GM23338 (cell line): ENCODE results near the gene GATA1. TPM values are rescaled to one million over a fixed set of nuclear protein-coding genes. Genes with fewer than 3 reads are reported as not detected.

Source experiments
- CREB1 ChIP-seq: fragments of 250-450 bp; sonication (Bioruptor Pico); IDR thresholded peaks from 2 replicates; pipeline ENCODE4 v1.5.0; 2020; ENCODE audit warnings: low read depth, mild to moderate bottlenecking, moderate library complexity
- CTCF ChIP-seq, 2 experiments: fragments of 200-600 bp in 1 of 2; sonication (generic) in 1 of 2; conservative IDR thresholded peaks; 2 replicates each; pipeline versions ENCODE4 v1.5.1 to v1.6.1; 2016 to 2017; ENCODE audit warnings: antibody characterized with exemption in 2 of 2, low read depth in 2 of 2, mild to moderate bottlenecking in 2 of 2, moderate library complexity in 1 of 2
- EZH2 ChIP-seq: fragments of 200-600 bp; sonication (generic); IDR thresholded peaks from one replicate; pipeline ENCODE4 v1.8.0; 2017; ENCODE audit warnings: antibody characterized with exemption, mild to moderate bottlenecking, low read depth; ENCODE audit not compliant: unreplicated experiment
- EZH2phosphoT487 ChIP-seq: fragments of 200-600 bp; sonication (generic); IDR thresholded peaks from one replicate; pipeline ENCODE4 v1.8.1; 2018; ENCODE audit warnings: antibody characterized with exemption; ENCODE audit not compliant: unreplicated experiment
- JUNB ChIP-seq: IDR thresholded peaks from one replicate; pipeline ENCODE4 v1.6.1; 2016; ENCODE audit warnings: antibody characterized with exemption; ENCODE audit not compliant: unreplicated experiment
- NANOG ChIP-seq: IDR thresholded peaks from 2 replicates; pipeline ENCODE4 v1.6.1; 2016; ENCODE audit warnings: antibody characterized with exemption, borderline replicate concordance
- POLR2AphosphoS5 ChIP-seq: IDR thresholded peaks from 2 replicates; pipeline ENCODE4 v1.6.1; 2016; ENCODE audit warnings: antibody characterized with exemption, low read depth
- polyA plus RNA-seq: library from polyadenylated mRNA; unstranded; fragments of >200 nt; fragmentation: Nextera tagmentation; extraction: Ambion mirVana; gene quantifications from 2 replicates; pipeline ENCODE4 v1.2.1, GENCODE V29; 2016
- total RNA-seq: library from RNA; depleted of rRNA; stranded (reverse); fragments of >200 nt; shearing (Covaris generic); gene quantifications from 2 replicates; pipeline ENCODE4 v1.2.3, GENCODE V29; 2014
- TF ChIP-seq, protein P1 (sequence below): fragments of 250-450 bp; sonication (Bioruptor Pico); IDR thresholded peaks from 2 replicates; pipeline ENCODE4 v1.5.0; 2020; ENCODE audit warnings: mild to moderate bottlenecking, moderate library complexity
- TF ChIP-seq, protein P2 (sequence below): IDR thresholded peaks from one replicate; pipeline ENCODE4 v1.6.1; 2018; ENCODE audit warnings: antibody characterized with exemption; ENCODE audit not compliant: unreplicated experiment
- TF ChIP-seq, protein P3 (sequence below): IDR thresholded peaks from 2 replicates; pipeline ENCODE4 v1.6.1; 2016; ENCODE audit warnings: antibody characterized with exemption

Gene GATA1
- total and polyA plus RNA-seq, 2 experiments from 2014 or later: not detected

DNA sequence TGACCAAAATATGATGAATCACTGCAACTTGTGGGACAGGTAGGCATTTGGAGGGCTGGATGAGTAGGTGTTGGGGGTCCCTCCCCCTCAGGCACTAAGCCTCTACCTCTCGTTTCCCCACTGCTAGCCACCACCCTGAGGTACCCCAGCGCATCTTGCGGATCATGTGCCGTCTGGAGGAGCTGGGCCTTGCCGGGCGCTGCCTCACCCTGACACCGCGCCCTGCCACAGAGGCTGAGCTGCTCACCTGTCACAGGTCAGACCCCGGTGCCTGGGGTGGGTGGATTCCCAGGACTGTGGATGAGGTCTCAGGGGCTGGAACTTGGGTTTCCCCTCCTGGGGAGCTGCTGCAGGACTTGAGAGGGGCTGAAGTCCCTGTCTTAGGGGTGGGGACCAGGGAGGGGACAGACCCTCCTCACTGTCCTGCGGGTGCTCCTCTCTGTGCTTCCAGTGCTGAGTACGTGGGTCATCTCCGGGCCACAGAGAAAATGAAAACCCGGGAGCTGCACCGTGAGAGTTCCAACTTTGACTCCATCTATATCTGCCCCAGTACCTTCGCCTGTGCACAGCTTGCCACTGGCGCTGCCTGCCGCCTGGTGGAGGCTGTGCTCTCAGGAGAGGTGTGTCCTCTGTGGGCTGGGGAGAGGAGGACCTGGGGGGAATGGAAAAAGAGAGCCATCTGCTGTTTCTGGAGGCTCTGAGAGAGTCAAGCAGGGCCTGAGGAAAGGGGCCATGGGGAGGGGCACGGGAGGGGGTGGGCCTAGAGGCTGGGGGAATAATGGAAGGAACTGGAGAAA lies 29.8 kb downstream of the GATA1 start (continued):
- TF ChIP-seq, protein P1, sequence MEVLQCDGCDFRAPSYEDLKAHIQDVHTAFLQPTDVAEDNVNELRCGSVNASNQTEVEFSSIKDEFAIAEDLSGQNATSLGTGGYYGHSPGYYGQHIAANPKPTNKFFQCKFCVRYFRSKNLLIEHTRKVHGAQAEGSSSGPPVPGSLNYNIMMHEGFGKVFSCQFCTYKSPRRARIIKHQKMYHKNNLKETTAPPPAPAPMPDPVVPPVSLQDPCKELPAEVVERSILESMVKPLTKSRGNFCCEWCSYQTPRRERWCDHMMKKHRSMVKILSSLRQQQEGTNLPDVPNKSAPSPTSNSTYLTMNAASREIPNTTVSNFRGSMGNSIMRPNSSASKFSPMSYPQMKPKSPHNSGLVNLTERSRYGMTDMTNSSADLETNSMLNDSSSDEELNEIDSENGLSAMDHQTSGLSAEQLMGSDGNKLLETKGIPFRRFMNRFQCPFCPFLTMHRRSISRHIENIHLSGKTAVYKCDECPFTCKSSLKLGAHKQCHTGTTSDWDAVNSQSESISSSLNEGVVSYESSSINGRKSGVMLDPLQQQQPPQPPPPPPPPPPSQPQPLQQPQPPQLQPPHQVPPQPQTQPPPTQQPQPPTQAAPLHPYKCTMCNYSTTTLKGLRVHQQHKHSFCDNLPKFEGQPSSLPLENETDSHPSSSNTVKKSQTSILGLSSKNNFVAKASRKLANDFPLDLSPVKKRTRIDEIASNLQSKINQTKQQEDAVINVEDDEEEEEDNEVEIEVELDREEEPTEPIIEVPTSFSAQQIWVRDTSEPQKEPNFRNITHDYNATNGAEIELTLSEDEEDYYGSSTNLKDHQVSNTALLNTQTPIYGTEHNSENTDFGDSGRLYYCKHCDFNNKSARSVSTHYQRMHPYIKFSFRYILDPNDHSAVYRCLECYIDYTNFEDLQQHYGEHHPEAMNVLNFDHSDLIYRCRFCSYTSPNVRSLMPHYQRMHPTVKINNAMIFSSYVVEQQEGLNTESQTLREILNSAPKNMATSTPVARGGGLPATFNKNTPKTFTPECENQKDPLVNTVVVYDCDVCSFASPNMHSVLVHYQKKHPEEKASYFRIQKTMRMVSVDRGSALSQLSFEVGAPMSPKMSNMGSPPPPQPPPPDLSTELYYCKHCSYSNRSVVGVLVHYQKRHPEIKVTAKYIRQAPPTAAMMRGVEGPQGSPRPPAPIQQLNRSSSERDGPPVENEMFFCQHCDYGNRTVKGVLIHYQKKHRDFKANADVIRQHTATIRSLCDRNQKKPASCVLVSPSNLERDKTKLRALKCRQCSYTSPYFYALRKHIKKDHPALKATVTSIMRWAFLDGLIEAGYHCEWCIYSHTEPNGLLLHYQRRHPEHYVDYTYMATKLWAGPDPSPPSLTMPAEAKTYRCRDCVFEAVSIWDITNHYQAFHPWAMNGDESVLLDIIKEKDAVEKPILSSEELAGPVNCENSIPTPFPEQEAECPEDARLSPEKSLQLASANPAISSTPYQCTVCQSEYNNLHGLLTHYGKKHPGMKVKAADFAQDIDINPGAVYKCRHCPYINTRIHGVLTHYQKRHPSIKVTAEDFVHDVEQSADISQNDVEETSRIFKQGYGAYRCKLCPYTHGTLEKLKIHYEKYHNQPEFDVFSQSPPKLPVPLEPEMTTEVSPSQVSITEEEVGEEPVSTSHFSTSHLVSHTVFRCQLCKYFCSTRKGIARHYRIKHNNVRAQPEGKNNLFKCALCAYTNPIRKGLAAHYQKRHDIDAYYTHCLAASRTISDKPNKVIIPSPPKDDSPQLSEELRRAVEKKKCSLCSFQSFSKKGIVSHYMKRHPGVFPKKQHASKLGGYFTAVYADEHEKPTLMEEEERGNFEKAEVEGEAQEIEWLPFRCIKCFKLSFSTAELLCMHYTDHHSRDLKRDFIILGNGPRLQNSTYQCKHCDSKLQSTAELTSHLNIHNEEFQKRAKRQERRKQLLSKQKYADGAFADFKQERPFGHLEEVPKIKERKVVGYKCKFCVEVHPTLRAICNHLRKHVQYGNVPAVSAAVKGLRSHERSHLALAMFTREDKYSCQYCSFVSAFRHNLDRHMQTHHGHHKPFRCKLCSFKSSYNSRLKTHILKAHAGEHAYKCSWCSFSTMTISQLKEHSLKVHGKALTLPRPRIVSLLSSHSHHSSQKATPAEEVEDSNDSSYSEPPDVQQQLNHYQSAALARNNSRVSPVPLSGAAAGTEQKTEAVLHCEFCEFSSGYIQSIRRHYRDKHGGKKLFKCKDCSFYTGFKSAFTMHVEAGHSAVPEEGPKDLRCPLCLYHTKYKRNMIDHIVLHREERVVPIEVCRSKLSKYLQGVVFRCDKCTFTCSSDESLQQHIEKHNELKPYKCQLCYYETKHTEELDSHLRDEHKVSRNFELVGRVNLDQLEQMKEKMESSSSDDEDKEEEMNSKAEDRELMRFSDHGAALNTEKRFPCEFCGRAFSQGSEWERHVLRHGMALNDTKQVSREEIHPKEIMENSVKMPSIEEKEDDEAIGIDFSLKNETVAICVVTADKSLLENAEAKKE (CRISPR knock-in tag): no peak
- TF ChIP-seq JUNB: no peak
- no peak for TF ChIP-seq EZH2
- no peak for TF ChIP-seq NANOG
- TF ChIP-seq EZH2phosphoT487: no peak
- no peak for TF ChIP-seq POLR2AphosphoS5
- TF ChIP-seq, protein P2, sequence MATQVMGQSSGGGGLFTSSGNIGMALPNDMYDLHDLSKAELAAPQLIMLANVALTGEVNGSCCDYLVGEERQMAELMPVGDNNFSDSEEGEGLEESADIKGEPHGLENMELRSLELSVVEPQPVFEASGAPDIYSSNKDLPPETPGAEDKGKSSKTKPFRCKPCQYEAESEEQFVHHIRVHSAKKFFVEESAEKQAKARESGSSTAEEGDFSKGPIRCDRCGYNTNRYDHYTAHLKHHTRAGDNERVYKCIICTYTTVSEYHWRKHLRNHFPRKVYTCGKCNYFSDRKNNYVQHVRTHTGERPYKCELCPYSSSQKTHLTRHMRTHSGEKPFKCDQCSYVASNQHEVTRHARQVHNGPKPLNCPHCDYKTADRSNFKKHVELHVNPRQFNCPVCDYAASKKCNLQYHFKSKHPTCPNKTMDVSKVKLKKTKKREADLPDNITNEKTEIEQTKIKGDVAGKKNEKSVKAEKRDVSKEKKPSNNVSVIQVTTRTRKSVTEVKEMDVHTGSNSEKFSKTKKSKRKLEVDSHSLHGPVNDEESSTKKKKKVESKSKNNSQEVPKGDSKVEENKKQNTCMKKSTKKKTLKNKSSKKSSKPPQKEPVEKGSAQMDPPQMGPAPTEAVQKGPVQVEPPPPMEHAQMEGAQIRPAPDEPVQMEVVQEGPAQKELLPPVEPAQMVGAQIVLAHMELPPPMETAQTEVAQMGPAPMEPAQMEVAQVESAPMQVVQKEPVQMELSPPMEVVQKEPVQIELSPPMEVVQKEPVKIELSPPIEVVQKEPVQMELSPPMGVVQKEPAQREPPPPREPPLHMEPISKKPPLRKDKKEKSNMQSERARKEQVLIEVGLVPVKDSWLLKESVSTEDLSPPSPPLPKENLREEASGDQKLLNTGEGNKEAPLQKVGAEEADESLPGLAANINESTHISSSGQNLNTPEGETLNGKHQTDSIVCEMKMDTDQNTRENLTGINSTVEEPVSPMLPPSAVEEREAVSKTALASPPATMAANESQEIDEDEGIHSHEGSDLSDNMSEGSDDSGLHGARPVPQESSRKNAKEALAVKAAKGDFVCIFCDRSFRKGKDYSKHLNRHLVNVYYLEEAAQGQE: no peak
- TF ChIP-seq, protein P3, sequence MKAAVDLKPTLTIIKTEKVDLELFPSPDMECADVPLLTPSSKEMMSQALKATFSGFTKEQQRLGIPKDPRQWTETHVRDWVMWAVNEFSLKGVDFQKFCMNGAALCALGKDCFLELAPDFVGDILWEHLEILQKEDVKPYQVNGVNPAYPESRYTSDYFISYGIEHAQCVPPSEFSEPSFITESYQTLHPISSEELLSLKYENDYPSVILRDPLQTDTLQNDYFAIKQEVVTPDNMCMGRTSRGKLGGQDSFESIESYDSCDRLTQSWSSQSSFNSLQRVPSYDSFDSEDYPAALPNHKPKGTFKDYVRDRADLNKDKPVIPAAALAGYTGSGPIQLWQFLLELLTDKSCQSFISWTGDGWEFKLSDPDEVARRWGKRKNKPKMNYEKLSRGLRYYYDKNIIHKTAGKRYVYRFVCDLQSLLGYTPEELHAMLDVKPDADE: no peak
- TF ChIP-seq CREB1 (CRISPR knock-in tag): no peak
- no peak; a peak in 1 of 4 replicates for TF ChIP-seq CTCF (conservative IDR thresholded peaks at IDR 0.05; ENCODE audit: low read depth in 2 of 2)
